Spleen (tissue), 7 donors: ENCODE results near the gene RPEL1.

Source experiments
- CTCF ChIP-seq, 11 experiments: fragments of 200-600 bp in 7 of 11; fragments of 450-650 bp in 4 of 11; sonication (generic) in 4 of 11; IDR thresholded peaks in 8 of 11; conservative IDR thresholded peaks in 3 of 11; 1 replicate in 7 of 11; 2 replicates in 4 of 11; pipeline versions ENCODE4 v1.4.0 to v1.8.0; 2016 to 2021; ENCODE audit warnings: antibody characterized with exemption in 11 of 11, inconsistent platforms in 4 of 11, mild to moderate bottlenecking in 1 of 11
- POLR2AphosphoS5 ChIP-seq, 3 donors: sonication (generic); formaldehyde crosslinking; IDR thresholded peaks; one replicate each; pipeline ENCODE4 v1.5.1; 2017; ENCODE audit warnings: antibody characterized with exemption in 3 of 3
- donor health status: DM: no; HTN: no; CAD: no; lungs with moderate emphysema.
- donor health status: DM: no; HTN: no; CAD: no.
- donor health status: DM: no; HTN: no; CAD: no.

- TF ChIP-seq POLR2AphosphoS5 (IDR thresholded peaks at IDR 0.05) = peak in 1 of 3 donors; percentile 74
- peak; percentile 79 to 92 (median 89) for TF ChIP-seq CTCF (IDR thresholded peaks at IDR 0.05 in 8 of 11, conservative IDR thresholded peaks at IDR 0.05 in 3 of 11)
These were observed 918 bp upstream of the RPEL1 start for GRCh38 chr10:103244666-103245271.
